Upper lobe of left lung (tissue), 4 donors: ENCODE results near the gene ADCY6.

Source experiments
- EP300 ChIP-seq, 4 donors: sonication (generic); formaldehyde crosslinking; IDR thresholded peaks; one replicate each; pipeline ENCODE4 v1.5.1; 2017; ENCODE audit warnings: antibody characterized with exemption in 4 of 4, control low read depth in 2 of 4
- TF ChIP-seq, protein P1 (sequence below), 6 experiments: fragments of 450-650 bp in 4 of 6; fragments of 200-600 bp in 2 of 6; sonication (generic) in 2 of 6; IDR thresholded peaks; one replicate each; pipeline ENCODE4 v1.5.1; 2016 to 2019; ENCODE audit warnings: antibody characterized with exemption in 6 of 6

GRCh38 chr12:48750769-48751356 lies 38.0 kb downstream of the ADCY6 start:
- TF ChIP-seq, protein P1, sequence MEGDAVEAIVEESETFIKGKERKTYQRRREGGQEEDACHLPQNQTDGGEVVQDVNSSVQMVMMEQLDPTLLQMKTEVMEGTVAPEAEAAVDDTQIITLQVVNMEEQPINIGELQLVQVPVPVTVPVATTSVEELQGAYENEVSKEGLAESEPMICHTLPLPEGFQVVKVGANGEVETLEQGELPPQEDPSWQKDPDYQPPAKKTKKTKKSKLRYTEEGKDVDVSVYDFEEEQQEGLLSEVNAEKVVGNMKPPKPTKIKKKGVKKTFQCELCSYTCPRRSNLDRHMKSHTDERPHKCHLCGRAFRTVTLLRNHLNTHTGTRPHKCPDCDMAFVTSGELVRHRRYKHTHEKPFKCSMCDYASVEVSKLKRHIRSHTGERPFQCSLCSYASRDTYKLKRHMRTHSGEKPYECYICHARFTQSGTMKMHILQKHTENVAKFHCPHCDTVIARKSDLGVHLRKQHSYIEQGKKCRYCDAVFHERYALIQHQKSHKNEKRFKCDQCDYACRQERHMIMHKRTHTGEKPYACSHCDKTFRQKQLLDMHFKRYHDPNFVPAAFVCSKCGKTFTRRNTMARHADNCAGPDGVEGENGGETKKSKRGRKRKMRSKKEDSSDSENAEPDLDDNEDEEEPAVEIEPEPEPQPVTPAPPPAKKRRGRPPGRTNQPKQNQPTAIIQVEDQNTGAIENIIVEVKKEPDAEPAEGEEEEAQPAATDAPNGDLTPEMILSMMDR (IDR thresholded peaks at IDR 0.05), result peak in 1 of 6 experiments; percentile 11
- no peak for TF ChIP-seq EP300 (IDR thresholded peaks at IDR 0.05)
